Erythroblast (primary cell): ENCODE data around the gene UGT1A4.

Experiments used
- GATA1 ChIP-seq: IDR thresholded peaks from 2 replicates; pipeline ENCODE4 v1.6.1; 2011; ENCODE audit warnings: low read depth, mild to moderate bottlenecking, control low read depth, low read length, moderate library complexity
- POLR2A ChIP-seq: IDR thresholded peaks from 2 replicates; pipeline ENCODE4 v1.6.1; 2011; ENCODE audit warnings: mild to moderate bottlenecking, low read length

- TF ChIP-seq POLR2A (no peak), GATA1 (no peak)
These were observed 55.3 kb downstream of the UGT1A4 start for GRCh38 chr2:233773854-233774253.
